GM21576 (cell line): ENCODE data around the gene CTSH.

Experiments
- ATAC-seq: cut with Tn5 transposase; IDR thresholded peaks from one replicate; pipeline ENCODE4 v1.9.1; 2021; ENCODE audit warnings: mild to moderate bottlenecking, moderate library complexity; ENCODE audit not compliant: unreplicated experiment

The CTSH gene

GRCh38 chr15:78944669-78945407 is at the start of gene CTSH:
Gene CTSH (minus strand): TSS chr15:78945046. CDS start chr15:78944981, 65 bp downstream.
- ATAC-seq: peak; percentile 72

- no peak for ATAC-seq
These were observed 49.2 kb upstream of the CTSH start for GRCh38 chr15:78993931-78994530.

- no peak for ATAC-seq
These were observed 48.5 kb upstream of the CTSH start for GRCh38 chr15:78993257-78993930.

- ATAC-seq: no peak
These were observed 47.8 kb upstream of the CTSH start for GRCh38 chr15:78992416-78993256.

- no peak for ATAC-seq
These were observed 47.0 kb upstream of the CTSH start for GRCh38 chr15:78991879-78992278.

- no peak for ATAC-seq
These were observed 46.6 kb upstream of the CTSH start for GRCh38 chr15:78991476-78991875.

GRCh38 chr15:78990278-78990677 is 45.4 kb upstream of the CTSH start:
- ATAC-seq: no peak

- ATAC-seq: no peak
These were observed 44.9 kb upstream of the CTSH start for GRCh38 chr15:78989701-78990240.

- no peak for ATAC-seq
These were observed 43.6 kb upstream of the CTSH start for GRCh38 chr15:78988361-78988911.

GRCh38 chr15:78987556-78988360 is 42.9 kb upstream of the CTSH start:
- ATAC-seq: no peak

GRCh38 chr15:78985859-78986475 is 41.1 kb upstream of the CTSH start:
- ATAC-seq: no peak

GRCh38 chr15:78984041-78984440 is 39.2 kb upstream of the CTSH start:
- no peak for ATAC-seq

- no peak for ATAC-seq
These were observed 38.5 kb upstream of the CTSH start for GRCh38 chr15:78983146-78983918.

- no peak for ATAC-seq
These were observed 37.9 kb upstream of the CTSH start for GRCh38 chr15:78982736-78983135.

GRCh38 chr15:78981532-78982313 is 36.9 kb upstream of the CTSH start:
- ATAC-seq: no peak

- ATAC-seq: no peak
These were observed 34.8 kb upstream of the CTSH start for GRCh38 chr15:78979456-78980320.
